Measurements from ENCODE around the gene ADAM19.

ADAM19 gene

DNA sequence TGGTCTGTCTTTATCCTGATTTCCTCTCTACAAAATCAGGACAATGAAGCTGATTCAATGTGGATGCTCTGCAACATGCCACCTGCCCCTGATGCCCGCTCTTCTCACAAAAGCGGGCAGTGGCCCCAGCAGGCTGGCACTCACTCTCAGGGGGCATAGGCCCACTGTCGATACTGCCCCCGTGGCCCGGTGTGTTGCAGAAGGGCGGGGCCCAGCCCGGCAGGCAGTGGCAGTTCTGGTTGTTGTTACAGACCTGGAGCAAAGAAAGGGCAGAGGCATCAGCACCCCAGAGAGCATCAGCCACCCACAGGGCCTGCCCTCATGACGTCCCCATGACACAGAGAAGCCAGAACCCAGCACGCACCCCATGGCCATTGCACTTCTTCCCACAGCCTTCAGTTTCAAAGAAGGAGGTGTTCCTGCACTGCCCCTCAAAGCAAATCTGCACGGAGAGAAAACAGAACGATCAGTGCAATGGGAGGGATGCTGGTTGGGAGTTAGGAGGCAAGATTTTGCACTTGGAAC lies 84.0 kb downstream of the ADAM19 start:
- no peak overlapping the region for H3K27ac ChIP-seq
- H3K27me3 ChIP-seq: no peaks in the 10 kb centered on the region
- no peak overlapping the region for H3K4me3 ChIP-seq (ENCODE audit: low read depth in 1 of 2, low read length in 1 of 2)
- peaks cover 22 to 25% of the 10 kb centered on the region in 2 experiments for H3K4me1 ChIP-seq (ENCODE audit: control insufficient read depth in 1 of 2, insufficient read depth in 1 of 2, low read depth in 1 of 2, low read length in 1 of 2)
- TF ChIP-seq, protein P1, sequence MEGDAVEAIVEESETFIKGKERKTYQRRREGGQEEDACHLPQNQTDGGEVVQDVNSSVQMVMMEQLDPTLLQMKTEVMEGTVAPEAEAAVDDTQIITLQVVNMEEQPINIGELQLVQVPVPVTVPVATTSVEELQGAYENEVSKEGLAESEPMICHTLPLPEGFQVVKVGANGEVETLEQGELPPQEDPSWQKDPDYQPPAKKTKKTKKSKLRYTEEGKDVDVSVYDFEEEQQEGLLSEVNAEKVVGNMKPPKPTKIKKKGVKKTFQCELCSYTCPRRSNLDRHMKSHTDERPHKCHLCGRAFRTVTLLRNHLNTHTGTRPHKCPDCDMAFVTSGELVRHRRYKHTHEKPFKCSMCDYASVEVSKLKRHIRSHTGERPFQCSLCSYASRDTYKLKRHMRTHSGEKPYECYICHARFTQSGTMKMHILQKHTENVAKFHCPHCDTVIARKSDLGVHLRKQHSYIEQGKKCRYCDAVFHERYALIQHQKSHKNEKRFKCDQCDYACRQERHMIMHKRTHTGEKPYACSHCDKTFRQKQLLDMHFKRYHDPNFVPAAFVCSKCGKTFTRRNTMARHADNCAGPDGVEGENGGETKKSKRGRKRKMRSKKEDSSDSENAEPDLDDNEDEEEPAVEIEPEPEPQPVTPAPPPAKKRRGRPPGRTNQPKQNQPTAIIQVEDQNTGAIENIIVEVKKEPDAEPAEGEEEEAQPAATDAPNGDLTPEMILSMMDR (IDR thresholded peaks at IDR 0.05): no peak
- H3K9me3 ChIP-seq: no peaks in the 10 kb centered on the region
- H3K36me3 ChIP-seq: peaks cover 95% of the 10 kb centered on the region

DNA sequence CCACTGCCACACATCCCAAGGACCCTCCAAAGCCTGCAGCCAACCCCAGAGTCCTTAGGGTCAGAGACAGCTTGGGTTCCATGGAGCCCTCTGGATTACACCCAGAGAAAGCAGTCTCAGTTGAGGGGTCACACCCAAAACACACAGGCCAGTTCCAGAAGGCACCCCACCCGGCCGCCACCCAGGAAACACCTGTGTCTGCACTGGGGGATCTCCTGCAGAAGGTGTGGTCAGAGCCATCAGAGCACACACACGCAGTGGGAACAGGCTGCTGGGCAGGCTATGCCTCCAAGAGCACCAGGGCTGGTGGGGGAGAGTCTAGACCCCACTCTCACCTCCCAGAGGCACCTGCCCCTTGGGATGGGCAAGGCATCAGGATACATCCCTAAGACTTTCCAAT lies 88.2 kb downstream of the ADAM19 start:
- TF ChIP-seq, protein P1 (IDR thresholded peaks at IDR 0.05): no peak
- no peak overlapping the region for H3K27ac ChIP-seq
- no peak overlapping the region for H3K4me3 ChIP-seq (ENCODE audit: low read depth in 1 of 2, low read length in 1 of 2)
- peaks cover 100% of the 10 kb centered on the region for H3K36me3 ChIP-seq
- no peaks in the 10 kb centered on the region for H3K9me3 ChIP-seq
- peaks cover 9 to 11% of the 10 kb centered on the region in 2 experiments for H3K4me1 ChIP-seq (ENCODE audit: control insufficient read depth in 1 of 2, insufficient read depth in 1 of 2, low read depth in 1 of 2, low read length in 1 of 2)
- no peaks in the 10 kb centered on the region for H3K27me3 ChIP-seq

DNA sequence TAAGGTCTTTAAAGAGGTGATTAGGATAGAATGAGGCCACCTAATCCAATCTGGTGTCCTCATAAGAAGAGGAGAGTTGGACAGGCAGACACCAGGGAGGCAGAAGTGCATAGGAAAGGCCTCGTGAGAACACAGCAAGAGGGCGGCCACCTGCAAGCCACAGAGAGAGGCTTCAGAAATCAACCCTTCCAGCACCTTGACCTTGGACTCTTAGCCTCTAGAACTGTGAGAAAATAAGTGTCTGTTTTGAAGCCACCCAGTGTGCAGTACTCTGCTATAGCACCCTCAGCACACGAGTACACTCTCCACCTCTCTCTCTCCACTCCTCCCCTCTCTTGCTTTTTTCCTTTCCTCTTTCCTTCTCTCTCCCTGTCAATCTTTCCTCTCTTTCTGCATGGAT lies 88.7 kb downstream of the ADAM19 start:
- TF ChIP-seq, protein P1 (IDR thresholded peaks at IDR 0.05): no peak
- H3K4me3 ChIP-seq (ENCODE audit: low read depth in 1 of 2, low read length in 1 of 2): no peak overlapping the region
- no peaks in the 10 kb centered on the region for H3K27me3 ChIP-seq
- H3K4me1 ChIP-seq (ENCODE audit: control insufficient read depth in 1 of 2, insufficient read depth in 1 of 2, low read depth in 1 of 2, low read length in 1 of 2): peaks cover 9 to 11% of the 10 kb centered on the region in 2 experiments
- no peaks in the 10 kb centered on the region for H3K9me3 ChIP-seq
- H3K36me3 ChIP-seq: peaks cover 99% of the 10 kb centered on the region
- H3K27ac ChIP-seq: no peak overlapping the region

DNA sequence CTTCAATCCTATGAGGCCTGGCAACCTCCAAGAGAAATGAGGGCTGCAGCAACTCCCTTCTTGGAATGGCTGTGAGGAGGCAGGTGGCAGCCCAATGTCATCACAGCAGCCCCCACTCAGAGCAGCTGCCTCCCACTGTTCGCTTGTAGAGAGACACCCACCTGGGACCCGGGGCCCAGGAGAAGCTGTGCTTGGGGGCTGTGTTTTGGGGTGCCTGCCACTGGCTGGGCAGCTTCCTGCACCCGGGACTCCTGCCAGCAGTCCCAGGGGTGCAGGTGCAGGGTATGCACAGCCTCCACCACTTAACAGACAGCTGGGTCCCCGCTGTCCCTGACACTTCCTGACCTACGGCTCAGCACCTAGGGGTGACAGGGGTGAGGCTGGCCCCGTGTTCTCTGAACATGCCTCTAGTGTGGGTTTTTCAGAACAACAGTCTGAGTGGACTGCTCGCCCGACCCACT lies 89.3 kb downstream of the ADAM19 start:
- H3K4me1 ChIP-seq (ENCODE audit: control insufficient read depth in 1 of 2, insufficient read depth in 1 of 2, low read depth in 1 of 2, low read length in 1 of 2): peaks cover 9 to 11% of the 10 kb centered on the region in 2 experiments
- TF ChIP-seq, protein P1 (IDR thresholded peaks at IDR 0.05): no peak
- peaks cover 99% of the 10 kb centered on the region for H3K36me3 ChIP-seq
- no peaks in the 10 kb centered on the region for H3K27me3 ChIP-seq
- no peak overlapping the region for H3K4me3 ChIP-seq (ENCODE audit: low read depth in 1 of 2, low read length in 1 of 2)
- no peaks in the 10 kb centered on the region for H3K9me3 ChIP-seq
- no peak overlapping the region for H3K27ac ChIP-seq

DNA sequence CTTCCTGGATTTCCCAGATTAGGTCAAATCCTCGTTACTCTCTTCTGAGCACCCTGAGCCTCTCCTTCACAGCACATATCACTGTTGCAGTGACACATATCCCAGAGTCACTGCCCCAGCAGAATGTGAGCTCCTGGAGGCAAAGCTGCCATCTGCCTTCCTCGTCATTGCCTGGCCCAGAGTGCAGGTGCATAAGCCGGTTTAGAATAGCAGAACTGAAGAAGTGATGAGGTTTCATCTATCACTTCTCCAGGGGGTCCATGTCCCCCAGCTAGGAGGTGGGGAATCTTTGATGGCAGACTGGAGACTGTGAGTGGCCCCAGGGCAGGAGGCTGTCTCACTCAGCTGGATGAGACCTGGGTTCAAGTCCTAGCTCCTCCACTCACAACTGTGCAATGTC lies 89.8 kb downstream of the ADAM19 start:
- Histone ChIP-seq H3K4me1 (ENCODE audit: control insufficient read depth in 1 of 2, insufficient read depth in 1 of 2, low read depth in 1 of 2, low read length in 1 of 2) (peaks cover 9 to 11% of the 10 kb centered on the region in 2 experiments), H3K9me3 (no peaks in the 10 kb centered on the region), H3K4me3 (ENCODE audit: low read depth in 1 of 2, low read length in 1 of 2) (no peak overlapping the region), H3K27me3 (no peaks in the 10 kb centered on the region), H3K36me3 (peaks cover 99% of the 10 kb centered on the region), H3K27ac (no peak overlapping the region)
- TF ChIP-seq, protein P1 (IDR thresholded peaks at IDR 0.05): no peak
